HepG2 (cell line): ENCODE measurements around the gene WDR18. TPM values are rescaled to one million over a fixed set of nuclear protein-coding genes. Genes with fewer than 3 reads are reported as not detected.

ENCODE experiments used
- ARNT ChIP-seq: fragments of 450-650 bp; IDR thresholded peaks from 2 replicates; pipeline ENCODE4 v1.6.1; 2017
- CHCHD3 ChIP-seq: sonication (generic); formaldehyde crosslinking; IDR thresholded peaks from 2 replicates; pipeline ENCODE4 v1.8.0; 2022; ENCODE audit warnings: mild to moderate bottlenecking, missing genetic modification reagents, moderate library complexity
- FOSL1 ChIP-seq: sonication (generic); formaldehyde crosslinking; IDR thresholded peaks from 2 replicates; pipeline ENCODE4 v1.9.0; 2021; ENCODE audit warnings: missing genetic modification reagents, borderline replicate concordance
- HNF4G ChIP-seq, 2 experiments: sonication (generic) in 1 of 2; formaldehyde crosslinking in 1 of 2; IDR thresholded peaks; 2 replicates each; pipeline versions ENCODE4 v1.4.0 to v1.6.1; 2011 to 2020; ENCODE audit warnings: borderline replicate concordance in 2 of 2, low read depth in 2 of 2, mild to moderate bottlenecking in 2 of 2, low read length in 1 of 2, missing genetic modification reagents in 1 of 2, moderate library complexity in 1 of 2
- IRF2 ChIP-seq: IDR thresholded peaks from 2 replicates; pipeline ENCODE4 v1.6.1; 2018; ENCODE audit warnings: missing genetic modification reagents, missing compliant biosample characterization
- NFIB ChIP-seq: sonication (generic); formaldehyde crosslinking; IDR thresholded peaks from 2 replicates; pipeline ENCODE4 v1.9.0; 2021; ENCODE audit warnings: missing genetic modification reagents, mild to moderate bottlenecking, borderline replicate concordance
- REPIN1 ChIP-seq: sonication (generic); formaldehyde crosslinking; IDR thresholded peaks from 2 replicates; pipeline ENCODE4 v1.8.0; 2022; ENCODE audit warnings: missing genetic modification reagents, low read depth, mild to moderate bottlenecking, borderline replicate concordance
- REXO4 ChIP-seq: sonication (generic); formaldehyde crosslinking; IDR thresholded peaks from 2 replicates; pipeline ENCODE4 v1.8.0; 2022; ENCODE audit warnings: missing genetic modification reagents, mild to moderate bottlenecking, borderline replicate concordance
- ZNF12 ChIP-seq: sonication (generic); formaldehyde crosslinking; IDR thresholded peaks from 2 replicates; pipeline ENCODE4 v1.5.0; 2020; ENCODE audit warnings: missing genetic modification reagents
- ZNF235 ChIP-seq: sonication (generic); formaldehyde crosslinking; IDR thresholded peaks from 2 replicates; pipeline ENCODE4 v1.8.1; 2023; ENCODE audit warnings: mild to moderate bottlenecking, missing genetic modification reagents, borderline replicate concordance
- ZNF670 ChIP-seq: sonication (generic); formaldehyde crosslinking; IDR thresholded peaks from 2 replicates; pipeline ENCODE4 v1.8.0; 2022; ENCODE audit warnings: mild to moderate bottlenecking, missing genetic modification reagents, borderline replicate concordance
- polyA plus RNA-seq, 8 experiments: library from polyadenylated mRNA; depleted of rRNA in 3 of 8; stranded (reverse) in 7 of 8; unstranded in 1 of 8; fragments of >200 nt; fragmentation: Illumina TruSeq in 4 of 8; extraction: Trizol in 4 of 8; gene quantifications; 2 replicates each; pipeline versions ENCODE4 v1.2.1 to v1.2.3, GENCODE V29; 2011 to 2016; ENCODE audit warnings: low read depth in 4 of 8, missing spikeins in 1 of 8, mixed read lengths in 1 of 8; ENCODE audit not compliant: insufficient read depth in 1 of 8
- total RNA-seq, 5 experiments: library from RNA; depleted of rRNA; stranded (reverse); fragments of >200 nt; fragmentation: Illumina TruSeq; extraction: Trizol; gene quantifications; 2 replicates each; pipeline ENCODE4 v1.2.3, GENCODE V29; 2016; ENCODE audit warnings: low read depth in 1 of 5
- TF ChIP-seq, protein P1 (sequence below): sonication (generic); formaldehyde crosslinking; IDR thresholded peaks from 2 replicates; pipeline ENCODE4 v1.4.0; 2020; ENCODE audit warnings: missing genetic modification reagents
- TF ChIP-seq, protein P2 (sequence below): sonication (generic); formaldehyde crosslinking; IDR thresholded peaks from 2 replicates; pipeline ENCODE4 v1.4.0; 2020; ENCODE audit warnings: missing genetic modification reagents
- TF ChIP-seq, protein P3 (sequence below): sonication (generic); formaldehyde crosslinking; conservative IDR thresholded peaks from 2 replicates; pipeline ENCODE4 v1.4.0; 2020; ENCODE audit warnings: missing genetic modification reagents
- TF ChIP-seq, protein P4 (sequence below): sonication (generic); formaldehyde crosslinking; conservative IDR thresholded peaks from 2 replicates; pipeline ENCODE4 v1.4.0; 2020; ENCODE audit warnings: missing genetic modification reagents
- TF ChIP-seq, protein P5 (sequence below): sonication (generic); formaldehyde crosslinking; conservative IDR thresholded peaks from 2 replicates; pipeline ENCODE4 v1.4.0; 2020; ENCODE audit warnings: missing genetic modification reagents
- TF ChIP-seq, protein P6 (sequence below): IDR thresholded peaks from 2 replicates; pipeline ENCODE4 v1.6.1; 2012; ENCODE audit warnings: low read length, improper control_type of control experiment

Gene WDR18
- total and polyA plus RNA-seq, 2 of the 13 experiments (the other 11 are each of a cell fraction or from before 2014, with no cell fraction given), result 36.4 to 47.6 TPM

DNA sequence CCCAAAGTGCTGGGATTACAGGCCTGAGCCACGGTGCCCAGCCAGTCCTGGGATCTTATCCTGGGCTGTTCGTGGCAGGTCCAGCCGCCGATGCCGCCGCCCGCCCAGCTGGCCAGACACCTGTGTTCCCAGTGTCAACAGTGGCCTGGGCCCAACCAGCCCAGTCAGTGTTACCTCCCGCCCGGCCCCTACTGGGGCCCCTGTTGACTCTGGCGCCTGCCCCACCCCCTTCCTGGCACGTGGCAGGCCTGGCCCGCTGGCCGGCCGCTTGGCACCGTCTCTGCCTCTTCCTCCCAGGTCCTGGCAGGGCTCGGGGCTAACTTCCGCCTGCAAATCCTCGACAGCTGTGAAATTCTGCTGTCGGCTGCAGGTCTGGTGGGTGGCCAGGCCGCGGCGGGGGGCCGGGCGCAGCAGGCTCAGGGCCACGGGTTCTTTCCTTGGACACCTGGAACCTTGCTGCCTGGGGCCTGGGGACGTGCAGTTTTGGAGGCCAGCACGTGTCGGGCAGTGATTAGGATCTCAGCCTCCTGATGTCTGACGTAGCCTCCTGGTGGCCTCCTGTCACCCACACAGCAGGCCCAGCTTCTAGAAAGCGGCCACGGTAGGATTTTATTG is 49.2 kb upstream of the WDR18 start (continued):
- TF ChIP-seq, protein P1, sequence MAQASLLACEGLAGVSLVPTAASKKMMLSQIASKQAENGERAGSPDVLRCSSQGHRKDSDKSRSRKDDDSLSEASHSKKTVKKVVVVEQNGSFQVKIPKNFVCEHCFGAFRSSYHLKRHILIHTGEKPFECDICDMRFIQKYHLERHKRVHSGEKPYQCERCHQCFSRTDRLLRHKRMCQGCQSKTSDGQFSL (CRISPR knock-in tag), result peak; percentile 77; the same call in 1 of the 2 replicates
- TF ChIP-seq, protein P2, sequence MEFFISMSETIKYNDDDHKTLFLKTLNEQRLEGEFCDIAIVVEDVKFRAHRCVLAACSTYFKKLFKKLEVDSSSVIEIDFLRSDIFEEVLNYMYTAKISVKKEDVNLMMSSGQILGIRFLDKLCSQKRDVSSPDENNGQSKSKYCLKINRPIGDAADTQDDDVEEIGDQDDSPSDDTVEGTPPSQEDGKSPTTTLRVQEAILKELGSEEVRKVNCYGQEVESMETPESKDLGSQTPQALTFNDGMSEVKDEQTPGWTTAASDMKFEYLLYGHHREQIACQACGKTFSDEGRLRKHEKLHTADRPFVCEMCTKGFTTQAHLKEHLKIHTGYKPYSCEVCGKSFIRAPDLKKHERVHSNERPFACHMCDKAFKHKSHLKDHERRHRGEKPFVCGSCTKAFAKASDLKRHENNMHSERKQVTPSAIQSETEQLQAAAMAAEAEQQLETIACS (CRISPR knock-in tag), result peak; percentile 40; the same call in 1 of the 2 replicates
- TF ChIP-seq, protein P3, sequence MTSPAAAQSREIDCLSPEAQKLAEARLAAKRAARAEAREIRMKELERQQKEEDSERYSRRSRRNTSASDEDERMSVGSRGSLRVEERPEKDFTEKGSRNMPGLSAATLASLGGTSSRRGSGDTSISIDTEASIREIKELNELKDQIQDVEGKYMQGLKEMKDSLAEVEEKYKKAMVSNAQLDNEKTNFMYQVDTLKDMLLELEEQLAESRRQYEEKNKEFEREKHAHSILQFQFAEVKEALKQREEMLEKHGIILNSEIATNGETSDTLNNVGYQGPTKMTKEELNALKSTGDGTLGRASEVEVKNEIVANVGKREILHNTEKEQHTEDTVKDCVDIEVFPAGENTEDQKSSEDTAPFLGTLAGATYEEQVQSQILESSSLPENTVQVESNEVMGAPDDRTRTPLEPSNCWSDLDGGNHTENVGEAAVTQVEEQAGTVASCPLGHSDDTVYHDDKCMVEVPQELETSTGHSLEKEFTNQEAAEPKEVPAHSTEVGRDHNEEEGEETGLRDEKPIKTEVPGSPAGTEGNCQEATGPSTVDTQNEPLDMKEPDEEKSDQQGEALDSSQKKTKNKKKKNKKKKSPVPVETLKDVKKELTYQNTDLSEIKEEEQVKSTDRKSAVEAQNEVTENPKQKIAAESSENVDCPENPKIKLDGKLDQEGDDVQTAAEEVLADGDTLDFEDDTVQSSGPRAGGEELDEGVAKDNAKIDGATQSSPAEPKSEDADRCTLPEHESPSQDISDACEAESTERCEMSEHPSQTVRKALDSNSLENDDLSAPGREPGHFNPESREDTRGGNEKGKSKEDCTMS (CRISPR knock-in tag), result 0 out of 2 replicates have a peak, but pooled peaks have one; percentile 75
- TF ChIP-seq NFIB, result no peak
- peak; percentile 60; the same call in 1 of the 2 replicates for TF ChIP-seq REPIN1 (CRISPR knock-in tag)
- no peak for TF ChIP-seq ZNF670 (CRISPR knock-in tag)
- TF ChIP-seq, protein P4, sequence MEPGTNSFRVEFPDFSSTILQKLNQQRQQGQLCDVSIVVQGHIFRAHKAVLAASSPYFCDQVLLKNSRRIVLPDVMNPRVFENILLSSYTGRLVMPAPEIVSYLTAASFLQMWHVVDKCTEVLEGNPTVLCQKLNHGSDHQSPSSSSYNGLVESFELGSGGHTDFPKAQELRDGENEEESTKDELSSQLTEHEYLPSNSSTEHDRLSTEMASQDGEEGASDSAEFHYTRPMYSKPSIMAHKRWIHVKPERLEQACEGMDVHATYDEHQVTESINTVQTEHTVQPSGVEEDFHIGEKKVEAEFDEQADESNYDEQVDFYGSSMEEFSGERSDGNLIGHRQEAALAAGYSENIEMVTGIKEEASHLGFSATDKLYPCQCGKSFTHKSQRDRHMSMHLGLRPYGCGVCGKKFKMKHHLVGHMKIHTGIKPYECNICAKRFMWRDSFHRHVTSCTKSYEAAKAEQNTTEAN (CRISPR knock-in tag), result peak; percentile 71
- TF ChIP-seq HNF4G (IDR thresholded peaks at IDR 0.05; ENCODE audit: borderline replicate concordance, low read depth, low read length), result peak; percentile 70; the same call in 1 of the 2 replicates
- TF ChIP-seq HNF4G (CRISPR knock-in tag; IDR thresholded peaks at IDR 0.05; ENCODE audit: borderline replicate concordance, low read depth), result peak; percentile 55; the same call in 1 of the 2 replicates
- TF ChIP-seq CHCHD3 (CRISPR knock-in tag), result no peak
- peak; percentile 75 for TF ChIP-seq IRF2 (CRISPR knock-in tag)
- peak; percentile 82; the same call in 1 of the 2 replicates for TF ChIP-seq ZNF235
- peak; percentile 82; the same call in 1 of the 2 replicates for TF ChIP-seq REXO4 (CRISPR knock-in tag)
- TF ChIP-seq, protein P5, sequence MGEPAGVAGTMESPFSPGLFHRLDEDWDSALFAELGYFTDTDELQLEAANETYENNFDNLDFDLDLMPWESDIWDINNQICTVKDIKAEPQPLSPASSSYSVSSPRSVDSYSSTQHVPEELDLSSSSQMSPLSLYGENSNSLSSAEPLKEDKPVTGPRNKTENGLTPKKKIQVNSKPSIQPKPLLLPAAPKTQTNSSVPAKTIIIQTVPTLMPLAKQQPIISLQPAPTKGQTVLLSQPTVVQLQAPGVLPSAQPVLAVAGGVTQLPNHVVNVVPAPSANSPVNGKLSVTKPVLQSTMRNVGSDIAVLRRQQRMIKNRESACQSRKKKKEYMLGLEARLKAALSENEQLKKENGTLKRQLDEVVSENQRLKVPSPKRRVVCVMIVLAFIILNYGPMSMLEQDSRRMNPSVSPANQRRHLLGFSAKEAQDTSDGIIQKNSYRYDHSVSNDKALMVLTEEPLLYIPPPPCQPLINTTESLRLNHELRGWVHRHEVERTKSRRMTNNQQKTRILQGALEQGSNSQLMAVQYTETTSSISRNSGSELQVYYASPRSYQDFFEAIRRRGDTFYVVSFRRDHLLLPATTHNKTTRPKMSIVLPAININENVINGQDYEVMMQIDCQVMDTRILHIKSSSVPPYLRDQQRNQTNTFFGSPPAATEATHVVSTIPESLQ, result no peak
- TF ChIP-seq ZNF12 (CRISPR knock-in tag), result peak; percentile 43
- TF ChIP-seq FOSL1 (CRISPR knock-in tag), result no peak
- no peak for TF ChIP-seq ARNT
- TF ChIP-seq, protein P6, sequence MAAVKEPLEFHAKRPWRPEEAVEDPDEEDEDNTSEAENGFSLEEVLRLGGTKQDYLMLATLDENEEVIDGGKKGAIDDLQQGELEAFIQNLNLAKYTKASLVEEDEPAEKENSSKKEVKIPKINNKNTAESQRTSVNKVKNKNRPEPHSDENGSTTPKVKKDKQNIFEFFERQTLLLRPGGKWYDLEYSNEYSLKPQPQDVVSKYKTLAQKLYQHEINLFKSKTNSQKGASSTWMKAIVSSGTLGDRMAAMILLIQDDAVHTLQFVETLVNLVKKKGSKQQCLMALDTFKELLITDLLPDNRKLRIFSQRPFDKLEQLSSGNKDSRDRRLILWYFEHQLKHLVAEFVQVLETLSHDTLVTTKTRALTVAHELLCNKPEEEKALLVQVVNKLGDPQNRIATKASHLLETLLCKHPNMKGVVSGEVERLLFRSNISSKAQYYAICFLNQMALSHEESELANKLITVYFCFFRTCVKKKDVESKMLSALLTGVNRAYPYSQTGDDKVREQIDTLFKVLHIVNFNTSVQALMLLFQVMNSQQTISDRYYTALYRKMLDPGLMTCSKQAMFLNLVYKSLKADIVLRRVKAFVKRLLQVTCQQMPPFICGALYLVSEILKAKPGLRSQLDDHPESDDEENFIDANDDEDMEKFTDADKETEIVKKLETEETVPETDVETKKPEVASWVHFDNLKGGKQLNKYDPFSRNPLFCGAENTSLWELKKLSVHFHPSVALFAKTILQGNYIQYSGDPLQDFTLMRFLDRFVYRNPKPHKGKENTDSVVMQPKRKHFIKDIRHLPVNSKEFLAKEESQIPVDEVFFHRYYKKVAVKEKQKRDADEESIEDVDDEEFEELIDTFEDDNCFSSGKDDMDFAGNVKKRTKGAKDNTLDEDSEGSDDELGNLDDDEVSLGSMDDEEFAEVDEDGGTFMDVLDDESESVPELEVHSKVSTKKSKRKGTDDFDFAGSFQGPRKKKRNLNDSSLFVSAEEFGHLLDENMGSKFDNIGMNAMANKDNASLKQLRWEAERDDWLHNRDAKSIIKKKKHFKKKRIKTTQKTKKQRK, result no peak
